GM10248 (cell line): ENCODE data around the gene ACAD9.

ENCODE experiments used
- CTCF ChIA-PET: fragments of 300-600 bp; sonication (Branson Sonifier 250); formaldehyde crosslinking; extraction: SDS; loops from one replicate; lab custom pipeline; 2021; ENCODE audit warnings: antibody characterized with exemption; lab: Yijun Ruan, JAX
- POLR2A ChIA-PET: fragments of 350-650 bp; sonication (Branson Sonifier 250); formaldehyde crosslinking; extraction: SDS; loops from one replicate; lab custom pipeline; 2020; ENCODE audit warnings: antibody characterized with exemption; lab: Yijun Ruan, JAX
- DNase-seq: peaks from one replicate; pipeline ENCODE4 v3.0.0; 2012; ENCODE audit errors: extremely low spot score
- CTCF ChIP-seq: IDR thresholded peaks from 2 replicates; pipeline ENCODE4 v1.5.1; 2012; ENCODE audit warnings: mild to moderate bottlenecking, low read depth; ENCODE audit errors: extremely low read depth, missing control alignments, control extremely low read depth

Gene ACAD9

GRCh38 chr3:128882719-128883118 is 3.3 kb downstream of the ACAD9 start:
- no peak for TF ChIP-seq CTCF
- no peak for DNase-seq
- CTCF ChIA-PET = no interaction called here
- POLR2A ChIA-PET = interaction anchor here (0.7 to 1.2 kb wide), 2 partner anchors 74 to 156 kb away, joined by 3 read pairs; no protein-coding TSS in a partner anchor

DNA sequence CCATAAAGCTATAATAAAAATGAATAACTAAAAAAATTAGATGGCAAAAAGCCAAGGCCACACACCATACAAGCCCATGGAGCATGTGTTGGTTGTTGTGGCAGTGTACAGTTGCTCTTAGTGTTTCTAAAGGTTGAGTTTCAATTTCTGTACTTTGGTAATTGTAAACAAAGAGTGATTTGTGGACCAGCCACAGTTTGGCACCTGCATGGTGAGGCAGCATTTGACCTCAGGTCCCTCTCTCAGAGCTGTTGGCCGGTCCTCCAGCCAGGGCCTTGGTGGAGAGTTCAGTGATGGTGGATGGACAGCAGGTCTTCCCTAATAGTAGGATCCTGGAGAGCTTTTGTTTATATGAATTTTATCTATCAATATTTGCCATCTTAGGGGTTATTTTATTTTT is 5.6 kb downstream of the ACAD9 start:
- no peak for TF ChIP-seq CTCF
- no peak for DNase-seq
- ChIA-PET POLR2A (no interaction called here), CTCF (interaction anchor here (1.0 kb wide), 1 partner anchor 10 kb away, joined by 3 read pairs; no protein-coding TSS in a partner anchor)

DNA sequence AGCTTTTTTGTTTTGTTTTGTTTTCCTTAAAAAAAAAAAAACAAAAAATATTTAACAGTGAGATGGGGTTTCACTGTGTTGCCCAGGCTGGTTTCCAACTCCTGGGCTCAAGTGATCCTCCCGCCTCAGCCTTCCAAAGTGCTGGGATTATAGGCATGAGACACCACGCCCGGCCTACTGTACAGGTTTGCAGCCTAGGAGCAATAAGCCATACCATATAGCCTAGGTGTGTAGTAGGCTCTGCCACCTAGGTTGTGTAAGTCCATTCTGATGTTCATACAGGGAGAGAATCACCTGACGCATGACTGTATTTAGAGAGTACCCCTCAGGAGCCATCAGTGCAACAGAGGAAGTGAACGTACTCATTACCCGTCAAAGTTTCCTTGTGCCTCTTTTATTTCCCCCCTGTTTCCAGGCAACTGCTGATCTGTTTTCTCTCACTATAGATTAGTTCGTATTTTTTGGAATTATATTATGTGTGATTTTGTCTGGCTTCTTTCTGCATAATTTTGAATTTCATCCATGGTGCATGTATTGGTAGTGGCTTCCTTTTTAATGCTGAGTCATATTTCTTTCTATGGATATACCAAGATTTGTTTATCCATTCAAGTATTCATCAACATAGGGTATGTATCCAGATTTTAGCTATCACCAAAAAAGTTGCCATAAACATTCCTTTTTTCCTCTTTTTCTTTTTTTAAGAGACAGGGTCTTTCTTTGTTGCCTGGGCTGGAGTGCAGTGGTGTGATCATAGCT is 9.9 kb downstream of the ACAD9 start:
- ChIA-PET POLR2A (interaction anchor here (0.8 kb wide), 1 partner anchor 10 kb away, joined by 3 read pairs; the partner anchor contains the start of gene ACAD9), CTCF (interaction anchor here (1.2 kb wide), 1 partner anchor 17 kb away, joined by 3 read pairs; no protein-coding TSS in a partner anchor)

GRCh38 chr3:128895843-128896697 is 16.6 kb downstream of the ACAD9 start:
- POLR2A ChIA-PET = no interaction called here
- TF ChIP-seq CTCF = no peak
- DNase-seq = no peak
- CTCF ChIA-PET = interaction anchor here (1.0 to 1.4 kb wide), 2 partner anchors 28 to 102 kb away, joined by 3 read pairs; no protein-coding TSS in a partner anchor

More for the DNA sequence above, 9.9 kb downstream of the ACAD9 start:
- TF ChIP-seq CTCF = no peak
- no peak for DNase-seq

- ChIA-PET CTCF (interaction anchor here (0.8 kb wide), 1 partner anchor 68 kb away, joined by 3 read pairs; no protein-coding TSS in a partner anchor), POLR2A (no interaction called here)
- TF ChIP-seq CTCF = no peak
- DNase-seq = no peak
Measured at GRCh38 chr3:128902426-128902825, 23.0 kb downstream of the ACAD9 start.

GRCh38 chr3:128903501-128903900 is 24.1 kb downstream of the ACAD9 start:
- POLR2A ChIA-PET = no interaction called here
- no peak for TF ChIP-seq CTCF
- DNase-seq = no peak
- CTCF ChIA-PET = no interaction called here
